Esophagus (tissue), 2 donors: ENCODE results near the gene TTC27. TPM values are rescaled to one million over a fixed set of nuclear protein-coding genes. Genes with fewer than 3 reads are reported as not detected.
"Not testable (repeated sequence)": the region's sequence is repeated elsewhere in the genome, so short reads cannot be mapped to it uniquely, and the experiment has no call there.

Source experiments
- H3K27ac ChIP-seq, 2 donors: one replicate each; pipeline ENCODE4 v1.5.1; 2013; ENCODE audit warnings: low read depth in 2 of 2, mild to moderate bottlenecking in 2 of 2, inconsistent platforms in 1 of 2, low read length in 1 of 2, moderate library complexity in 1 of 2
- H3K27me3 ChIP-seq, 2 donors: one replicate each; pipeline ENCODE4 v1.6.1; 2013; ENCODE audit warnings: low read length in 2 of 2, control low read depth in 1 of 2, mild to moderate bottlenecking in 1 of 2; ENCODE audit not compliant: insufficient read depth in 2 of 2, control insufficient read depth in 1 of 2
- H3K36me3 ChIP-seq, 2 donors: one replicate each; pipeline ENCODE4 v1.6.1; 2013; ENCODE audit warnings: low read length in 1 of 2; ENCODE audit not compliant: control insufficient read depth in 2 of 2, insufficient read depth in 2 of 2
- H3K4me1 ChIP-seq, 2 donors: one replicate each; pipeline ENCODE4 v1.6.1; 2013; ENCODE audit warnings: low read length in 1 of 2; ENCODE audit not compliant: control insufficient read depth in 2 of 2, insufficient read depth in 2 of 2
- H3K4me3 ChIP-seq, 2 donors: one replicate each; pipeline ENCODE4 v1.5.1; 2013; ENCODE audit warnings: low read length in 2 of 2, mild to moderate bottlenecking in 2 of 2, low read depth in 1 of 2, moderate library complexity in 1 of 2
- H3K9me3 ChIP-seq, 2 donors: one replicate each; pipeline ENCODE4 v1.6.1; 2013; ENCODE audit warnings: mild to moderate bottlenecking in 2 of 2, low read depth in 1 of 2, low read length in 1 of 2, moderate library complexity in 1 of 2; ENCODE audit not compliant: control insufficient read depth in 2 of 2, insufficient read depth in 1 of 2
- WGBS, 2 donors: extraction: QIAGEN DNeasy Blood & Tissue Kit; methylation state at CpG; one replicate each; pipeline ENCODE4 v1.1.7; 2013; 5-methylcytosine and 5-hydroxymethylcytosine counted together
- polyA plus RNA-seq, 2 donors: library from polyadenylated mRNA; stranded (reverse); fragments of 200-250 nt; gene quantifications; one replicate each; pipeline ENCODE4 v1.2.3, GENCODE V29; 2013
- donor health status: healthy with polysubstance abuse.
- donor health status: Bipolar disorder and iron deficiency.

TTC27 gene
- polyA plus RNA-seq, 2 donors, result 3.7 to 9.8 TPM

GRCh38 chr2:32832821-32833220 is 205.0 kb downstream of the TTC27 start:
- WGBS, 2 donors, result 63 to 66% methylated on average over 2 of the region's 2 CpGs
- Histone ChIP-seq H3K4me1 (no peaks in the 10 kb centered on the region), H3K27ac (no peak overlapping the region), H3K27me3 (no peaks in the 10 kb centered on the region), H3K36me3 (no peaks in the 10 kb centered on the region), H3K9me3 (no peaks in the 10 kb centered on the region), H3K4me3 (no peak overlapping the region)

GRCh38 chr2:32833709-32834108 is 205.9 kb downstream of the TTC27 start:
- no peaks in the 10 kb centered on the region for H3K9me3 ChIP-seq
- 65 to 69% methylated on average over 2 of the region's 2 CpGs for WGBS, 2 donors
- H3K4me1 ChIP-seq, result no peaks in the 10 kb centered on the region
- no peaks in the 10 kb centered on the region for H3K27me3 ChIP-seq
- H3K36me3 ChIP-seq, result no peaks in the 10 kb centered on the region
- H3K27ac ChIP-seq, result no peak overlapping the region
- no peak overlapping the region for H3K4me3 ChIP-seq

GRCh38 chr2:32835148-32835547 is 207.3 kb downstream of the TTC27 start:
- Histone ChIP-seq H3K36me3 (no peaks in the 10 kb centered on the region), H3K4me1 (no peaks in the 10 kb centered on the region), H3K27me3 (no peaks in the 10 kb centered on the region), H3K27ac (no peak overlapping the region), H3K4me3 (no peak overlapping the region), H3K9me3 (no peaks in the 10 kb centered on the region)
- 60 to 68% methylated on average over 3 of the region's 3 CpGs for WGBS, 2 donors

GRCh38 chr2:32836933-32837332 is 209.1 kb downstream of the TTC27 start:
- 58 to 74% methylated on average over 5 of the region's 5 CpGs for WGBS, 2 donors

GRCh38 chr2:32838418-32838817 is 210.6 kb downstream of the TTC27 start:
- WGBS, 2 donors, result 75% methylated on average over 7 of the region's 7 CpGs
- no peak overlapping the region for H3K27ac ChIP-seq
- H3K27me3 ChIP-seq, result no peaks in the 10 kb centered on the region
- H3K36me3 ChIP-seq, result no peaks in the 10 kb centered on the region
- H3K4me1 ChIP-seq, result no peaks in the 10 kb centered on the region
- no peak overlapping the region for H3K4me3 ChIP-seq
- no peaks in the 10 kb centered on the region for H3K9me3 ChIP-seq

More at GRCh38 chr2:32836933-32837332, 209.1 kb downstream of the TTC27 start:
- Histone ChIP-seq H3K4me1 (no peaks in the 10 kb centered on the region), H3K27me3 (no peaks in the 10 kb centered on the region), H3K9me3 (no peaks in the 10 kb centered on the region), H3K36me3 (no peaks in the 10 kb centered on the region), H3K4me3 (no peak overlapping the region), H3K27ac (no peak overlapping the region)

- no peaks in the 10 kb centered on the region for H3K27me3 ChIP-seq
- H3K4me3 ChIP-seq, result no peak overlapping the region
- no peaks in the 10 kb centered on the region for H3K36me3 ChIP-seq
- no peaks in the 10 kb centered on the region for H3K9me3 ChIP-seq
- 70 to 77% methylated on average over 4 of the region's 4 CpGs for WGBS, 2 donors
- H3K4me1 ChIP-seq, result no peaks in the 10 kb centered on the region
- no peak overlapping the region for H3K27ac ChIP-seq
Measured at GRCh38 chr2:32838949-32839348, 211.1 kb downstream of the TTC27 start.

- Histone ChIP-seq H3K4me1 (no peaks in the 10 kb centered on the region), H3K27me3 (no peaks in the 10 kb centered on the region), H3K9me3 (no peaks in the 10 kb centered on the region), H3K36me3 (no peaks in the 10 kb centered on the region), H3K4me3 (no peak overlapping the region), H3K27ac (no peak overlapping the region)
- WGBS, 2 donors, result 76 to 78% methylated on average over 11 of the region's 11 CpGs
Measured at GRCh38 chr2:32841931-32842898, 214.4 kb downstream of the TTC27 start.

- WGBS, 2 donors, result 75 to 95% methylated on average over 1 of the region's 1 CpG
- Histone ChIP-seq H3K27ac (no peak overlapping the region), H3K36me3 (no peaks in the 10 kb centered on the region), H3K27me3 (no peaks in the 10 kb centered on the region), H3K4me1 (no peaks in the 10 kb centered on the region), H3K9me3 (no peaks in the 10 kb centered on the region), H3K4me3 (no peak overlapping the region)
Measured at GRCh38 chr2:32843699-32844098, 215.8 kb downstream of the TTC27 start.

- Histone ChIP-seq H3K9me3 (no peaks in the 10 kb centered on the region), H3K27me3 (no peaks in the 10 kb centered on the region), H3K4me3 (no peak overlapping the region), H3K27ac (no peak overlapping the region), H3K4me1 (no peaks in the 10 kb centered on the region), H3K36me3 (no peaks in the 10 kb centered on the region)
- 84 to 93% methylated on average over 4 of the region's 4 CpGs for WGBS, 2 donors
Measured at GRCh38 chr2:32844253-32844652, 216.4 kb downstream of the TTC27 start.

- not testable (repeated sequence) for H3K9me3 ChIP-seq, H3K4me1 ChIP-seq, H3K27ac ChIP-seq, H3K27me3 ChIP-seq, H3K4me3 ChIP-seq, H3K36me3 ChIP-seq
- 88 to 89% methylated on average over 4 of the region's 4 CpGs for WGBS, 2 donors
Measured at GRCh38 chr2:32846274-32846673, 218.4 kb downstream of the TTC27 start.
